Suppressor macrophage (primary cell): ENCODE results near the gene UBAP1L.

Experiments
- DNase-seq, 4 experiments: peaks; one replicate each; pipeline ENCODE4 v3.0.0-alpha.2; 2020 to 2022

Gene UBAP1L

DNA sequence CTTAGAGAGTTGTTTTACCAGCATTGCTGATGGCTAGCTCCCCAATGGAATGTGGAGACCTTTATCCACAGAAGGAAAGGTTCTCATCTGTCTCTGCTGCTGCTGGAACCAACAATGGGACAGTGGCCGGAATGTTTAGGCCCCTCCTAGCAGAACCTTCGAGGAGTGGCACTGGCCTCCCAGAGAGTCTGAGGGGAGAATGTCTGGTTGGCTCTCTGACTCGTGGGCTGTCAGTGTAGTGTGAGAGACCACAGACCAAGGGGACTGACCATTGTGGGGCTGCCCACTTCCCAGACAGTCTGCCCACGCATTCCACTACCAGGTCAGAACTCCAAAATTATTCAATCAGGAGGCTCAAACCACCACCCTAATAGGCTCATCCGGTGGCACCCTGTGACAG, 52.3 kb downstream of the UBAP1L start:
- DNase-seq, result no peak

- DNase-seq, result no peak
Measured at GRCh38 chr15:65062061-65062460, 52.9 kb downstream of the UBAP1L start.

DNA sequence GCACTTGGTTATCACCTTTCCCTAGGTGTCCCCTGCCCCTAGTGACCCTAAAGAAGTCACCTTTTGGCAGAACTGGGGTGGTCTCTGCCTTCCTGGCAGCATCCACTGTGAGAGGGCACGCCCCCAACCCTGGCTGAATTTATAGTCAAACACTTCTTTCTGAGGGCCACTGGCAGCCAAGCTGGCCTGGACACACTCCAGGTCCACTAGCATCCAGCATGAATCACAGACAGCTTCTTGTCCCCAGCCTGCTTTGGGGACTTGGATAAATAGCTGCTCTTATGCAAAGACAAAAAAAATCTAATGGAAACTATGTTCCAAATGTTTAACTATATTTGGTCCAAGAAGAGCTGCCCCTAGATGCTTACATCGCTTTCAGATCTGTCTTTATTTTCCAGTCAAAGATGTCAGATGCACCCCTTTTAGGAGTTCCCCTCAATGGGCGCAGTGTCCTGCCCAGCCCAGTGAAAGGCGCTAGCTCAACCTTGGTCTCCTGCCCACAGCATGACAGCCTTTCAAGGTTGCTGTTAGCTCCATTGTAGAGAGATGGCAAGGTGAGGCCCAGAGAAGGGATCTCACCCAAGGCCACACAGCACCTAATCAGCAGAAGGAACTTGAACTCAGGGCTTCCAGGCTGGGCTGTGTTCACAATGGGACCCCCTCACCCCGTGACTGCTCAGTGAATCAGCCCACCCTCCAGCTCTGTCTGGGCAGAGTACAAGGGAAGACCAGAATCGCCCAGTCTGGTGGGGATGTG, 54.2 kb downstream of the UBAP1L start:
- DNase-seq, result no peak

GRCh38 chr15:65059931-65060596, 54.9 kb downstream of the UBAP1L start:
- peak; percentile 19 to 55 (median 44) for DNase-seq

- no peak for DNase-seq
Measured at GRCh38 chr15:65059369-65059750, 55.6 kb downstream of the UBAP1L start.

DNA sequence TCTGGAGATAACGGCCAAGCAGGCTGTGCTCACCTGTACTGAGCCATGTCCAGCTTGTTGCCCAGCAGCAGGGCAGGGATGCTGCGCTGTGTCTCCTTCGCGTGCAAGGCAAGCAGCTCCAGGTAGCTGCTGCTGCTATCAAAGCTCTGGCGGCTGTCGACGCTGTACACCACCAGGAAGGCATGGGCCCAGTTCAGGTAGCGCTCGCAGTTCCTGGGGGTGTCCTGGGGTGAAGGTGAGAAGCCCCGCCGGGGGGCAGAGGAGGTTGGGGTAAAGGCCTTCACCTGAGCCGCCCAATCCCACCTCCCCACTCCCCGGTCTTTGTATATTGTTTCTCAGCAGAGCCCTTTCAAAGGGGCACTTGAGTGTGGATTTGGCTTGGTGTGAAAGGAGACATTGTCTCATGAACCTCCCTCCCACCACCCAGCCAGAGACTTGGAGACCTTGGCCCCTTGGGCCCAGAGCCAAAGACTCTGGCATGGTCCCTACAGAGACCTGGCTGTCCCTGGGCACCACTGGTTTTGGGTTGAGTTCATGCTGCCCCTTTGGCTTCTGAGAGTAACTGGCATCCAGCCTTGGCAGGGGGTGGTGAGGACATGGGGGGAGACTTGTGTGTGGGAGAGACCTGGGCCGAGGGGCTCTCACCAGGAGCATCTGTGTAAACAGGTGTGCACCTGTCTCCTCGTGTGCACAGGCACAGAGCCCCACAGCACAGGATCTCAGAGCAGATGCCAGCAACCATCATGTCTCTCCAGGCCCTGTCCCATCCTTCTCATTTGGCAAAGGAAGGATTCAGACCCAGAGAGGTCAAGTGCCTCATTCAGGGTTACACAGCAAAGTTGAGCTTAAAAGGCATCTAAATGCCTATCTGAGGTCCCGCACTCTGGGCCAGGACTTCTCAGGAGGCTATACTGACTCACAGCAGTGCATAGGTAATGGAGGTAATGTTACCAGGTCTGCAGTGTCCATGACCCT, 56.3 kb downstream of the UBAP1L start:
- DNase-seq, result no peak

DNA sequence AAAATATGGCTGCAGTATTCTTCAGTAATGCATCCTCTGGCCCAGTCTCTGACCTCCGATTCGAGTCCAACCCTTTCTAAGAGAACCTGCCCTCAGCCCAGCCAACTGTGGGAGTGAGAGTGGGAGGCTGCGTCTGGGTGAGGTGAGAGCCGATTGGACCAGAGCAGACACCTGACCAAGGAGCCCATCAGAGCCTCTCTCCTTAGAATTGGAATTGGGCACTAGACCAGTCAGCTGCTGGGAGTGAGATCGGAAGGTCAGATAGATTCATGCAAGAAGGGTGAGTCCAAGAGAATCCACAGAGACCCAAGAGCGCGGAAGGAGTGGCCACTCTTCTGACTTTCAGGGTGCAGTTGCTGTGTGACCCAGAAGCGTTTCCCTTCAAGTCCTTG, 57.5 kb downstream of the UBAP1L start:
- DNase-seq, result no peak

DNA sequence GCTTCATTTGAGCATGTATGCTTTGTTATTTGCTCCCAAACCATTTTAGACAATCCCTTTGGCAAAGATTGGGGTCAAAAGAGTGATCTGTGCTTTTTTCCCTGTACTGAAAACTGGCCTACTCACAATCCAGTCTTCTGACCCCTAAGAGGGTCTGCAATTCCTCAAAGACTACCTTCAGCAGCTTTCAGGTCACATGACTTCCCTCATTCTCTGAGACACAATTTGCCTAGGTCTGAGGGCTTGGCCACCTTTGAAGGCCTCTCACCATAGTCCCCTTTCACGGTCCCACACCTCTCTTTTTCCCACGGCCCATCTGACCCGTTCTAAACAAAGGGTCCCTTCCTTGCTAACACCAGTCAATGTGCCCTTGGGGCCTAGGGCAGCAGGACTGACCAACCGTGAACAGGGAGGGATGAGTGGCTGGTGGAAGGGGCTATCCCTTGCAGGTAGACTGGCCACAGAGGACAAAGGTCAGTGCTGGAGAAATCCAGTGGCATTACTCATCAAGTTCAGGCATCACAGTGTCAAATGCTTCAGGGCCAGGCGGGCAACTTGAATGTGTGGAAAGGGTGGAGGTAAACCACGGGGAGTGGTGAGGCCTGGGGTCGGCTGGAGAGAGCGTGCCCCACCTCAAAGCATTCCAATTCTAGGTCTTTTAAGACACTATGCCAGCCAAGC, 58.0 kb downstream of the UBAP1L start:
- no peak for DNase-seq

- DNase-seq, result no peak
Measured at GRCh38 chr15:65056106-65056505, 58.9 kb downstream of the UBAP1L start.

- peak in 1 of 4 experiments; percentile 17 for DNase-seq
Measured at GRCh38 chr15:65055201-65055870, 59.7 kb downstream of the UBAP1L start.

- DNase-seq, result peak; percentile 74 to 85 (median 82)
Measured at GRCh38 chr15:65054333-65055200, 60.4 kb downstream of the UBAP1L start.

DNA sequence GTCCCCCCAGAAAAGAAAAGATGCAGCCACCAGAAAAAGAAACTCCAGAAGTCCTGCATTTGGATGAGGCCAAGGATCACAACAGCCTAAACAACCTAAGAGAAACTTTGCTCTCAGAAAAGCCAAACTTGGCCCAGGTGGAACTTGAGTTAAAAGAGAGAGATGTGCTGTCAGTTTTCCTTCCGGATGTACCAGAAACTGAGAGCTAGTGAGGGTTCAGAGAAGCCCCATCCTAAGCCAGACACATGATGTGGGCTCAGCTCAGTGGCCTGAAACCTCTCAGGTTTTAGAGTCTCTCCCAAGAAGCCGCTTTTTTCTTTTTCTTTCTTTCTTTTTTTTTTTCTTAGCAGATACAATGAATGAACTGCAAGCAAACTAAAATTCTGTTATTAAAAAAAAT, 62.0 kb downstream of the UBAP1L start:
- DNase-seq, result no peak

- DNase-seq, result no peak
Measured at GRCh38 chr15:65051266-65051665, 63.7 kb downstream of the UBAP1L start.

GRCh38 chr15:65050270-65050669, 64.7 kb downstream of the UBAP1L start:
- no peak for DNase-seq

GRCh38 chr15:65049418-65049840, 65.6 kb downstream of the UBAP1L start:
- peak; percentile 86 to 94 (median 92) for DNase-seq

GRCh38 chr15:65048241-65048640, 66.8 kb downstream of the UBAP1L start:
- DNase-seq, result no peak

DNA sequence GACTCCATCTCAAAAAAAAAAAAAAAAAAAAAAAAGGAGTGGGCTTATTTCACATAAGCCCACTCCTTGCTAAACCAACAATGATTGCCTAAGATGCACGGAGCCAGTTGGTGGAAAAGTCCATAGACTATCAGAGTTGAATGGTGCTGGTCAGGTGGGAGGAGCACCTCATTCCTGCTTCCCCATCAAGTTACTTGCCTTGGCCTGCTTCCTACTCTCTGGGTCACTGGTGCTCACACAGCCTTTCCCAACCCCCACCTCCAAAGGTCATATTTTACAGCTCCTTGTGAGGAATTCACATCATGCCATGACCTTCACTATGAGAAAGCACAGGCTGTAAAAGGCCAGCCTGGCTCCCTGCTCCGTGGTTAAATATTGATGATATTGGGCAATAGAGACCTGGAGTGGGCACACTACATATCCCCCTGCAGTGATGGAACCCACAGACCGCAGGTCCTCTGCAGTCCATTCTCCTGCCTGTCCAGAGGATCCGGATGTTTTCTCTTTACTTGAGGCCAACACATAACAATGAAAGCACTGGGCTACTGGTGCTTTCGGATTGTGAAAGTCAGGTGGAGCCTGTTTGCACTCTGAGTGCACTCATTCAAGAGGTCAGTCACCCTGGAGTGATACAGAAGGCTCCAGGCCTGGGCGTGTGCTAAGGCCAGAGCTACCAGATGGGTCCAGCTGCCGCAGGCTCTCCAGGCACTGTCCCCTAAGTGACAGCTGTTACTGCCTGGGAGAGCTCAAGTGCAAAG, 70.1 kb downstream of the UBAP1L start, which contains the start of gene SLC51B:
Gene SLC51B, plus strand, starts transcription at position 664 of the 758 bp plus-strand sequence. CDS start 4,618 bp downstream, outside the sequence.
- peak; percentile 37 to 65 (median 46) for DNase-seq

DNA sequence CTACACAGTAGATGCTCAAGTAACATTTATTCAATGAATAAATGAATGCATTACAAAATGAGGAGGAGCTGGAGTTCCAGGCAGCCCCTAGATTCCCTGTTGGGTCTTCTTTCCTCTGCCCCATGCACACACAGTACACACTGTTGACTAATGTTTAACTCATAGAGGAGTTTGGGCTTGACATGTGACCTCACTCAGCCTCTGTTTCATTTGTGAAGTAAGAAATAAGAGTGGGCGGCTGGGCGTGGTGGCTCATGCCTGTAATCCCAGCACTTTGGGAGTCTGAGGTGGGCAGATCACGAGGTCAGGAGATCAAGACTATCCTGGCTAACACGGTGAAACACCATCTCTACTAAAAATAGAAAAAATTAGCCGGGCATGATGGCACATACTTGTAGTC, 70.8 kb downstream of the UBAP1L start:
- DNase-seq, result peak; percentile 47 to 82 (median 75)

- DNase-seq, result no peak
Measured at GRCh38 chr15:65042776-65043327, 72.1 kb downstream of the UBAP1L start.
